Activated naive CD8-positive, alpha-beta T cell (primary cell): ENCODE measurements around the gene SPATA9.

Experiments used
- H3K27ac Mint-ChIP-seq: one replicate; pipeline ENCODE4 v1.8.0; 2021; ENCODE audit warnings: mixed read lengths
- H3K27me3 Mint-ChIP-seq: one replicate; pipeline ENCODE4 v1.8.0; 2021; ENCODE audit warnings: mixed read lengths
- H3K36me3 Mint-ChIP-seq: one replicate; pipeline ENCODE4 v1.8.0; 2021; ENCODE audit warnings: mixed read lengths
- H3K4me1 Mint-ChIP-seq: one replicate; pipeline ENCODE4 v1.8.0; 2021; ENCODE audit warnings: low read depth, mixed read lengths
- H3K4me3 Mint-ChIP-seq: one replicate; pipeline ENCODE4 v1.8.0; 2021; ENCODE audit warnings: mild to moderate bottlenecking, mixed read lengths
- H3K9me3 Mint-ChIP-seq: one replicate; pipeline ENCODE4 v1.8.0; 2021; ENCODE audit warnings: low read depth, mixed read lengths

Gene SPATA9

GRCh38 chr5:95626701-95627100 lies 56.1 kb downstream of the SPATA9 start:
- no peak overlapping the region for H3K4me3 Mint-ChIP-seq
- H3K27me3 Mint-ChIP-seq, result no peaks in the 10 kb centered on the region
- no peaks in the 10 kb centered on the region for H3K9me3 Mint-ChIP-seq
- no peaks in the 10 kb centered on the region for H3K36me3 Mint-ChIP-seq
- H3K4me1 Mint-ChIP-seq, result peaks cover 28% of the 10 kb centered on the region
- no peak overlapping the region for H3K27ac Mint-ChIP-seq

- H3K4me3 Mint-ChIP-seq, result no peak overlapping the region
These were observed 58.4 kb downstream of the SPATA9 start for GRCh38 chr5:95624368-95624767.

GRCh38 chr5:95623706-95624105 lies 59.1 kb downstream of the SPATA9 start:
- no peak overlapping the region for H3K27ac Mint-ChIP-seq
- H3K9me3 Mint-ChIP-seq, result no peaks in the 10 kb centered on the region
- H3K4me1 Mint-ChIP-seq, result peaks cover 35% of the 10 kb centered on the region
- H3K4me3 Mint-ChIP-seq, result no peak overlapping the region
- no peaks in the 10 kb centered on the region for H3K36me3 Mint-ChIP-seq
- no peaks in the 10 kb centered on the region for H3K27me3 Mint-ChIP-seq

More at GRCh38 chr5:95624368-95624767, 58.4 kb downstream of the SPATA9 start:
- no peaks in the 10 kb centered on the region for H3K9me3 Mint-ChIP-seq
- H3K27ac Mint-ChIP-seq, result no peak overlapping the region
- no peaks in the 10 kb centered on the region for H3K36me3 Mint-ChIP-seq
- no peaks in the 10 kb centered on the region for H3K27me3 Mint-ChIP-seq
- H3K4me1 Mint-ChIP-seq, result peaks cover 28% of the 10 kb centered on the region

GRCh38 chr5:95621839-95622629 lies 60.8 kb downstream of the SPATA9 start:
- peaks cover 41% of the 10 kb centered on the region for H3K4me1 Mint-ChIP-seq
- H3K27ac Mint-ChIP-seq, result peak overlapping the region; percentile 92
- H3K4me3 Mint-ChIP-seq, result peak overlapping the region; percentile 84
- H3K27me3 Mint-ChIP-seq, result no peaks in the 10 kb centered on the region
- H3K36me3 Mint-ChIP-seq, result no peaks in the 10 kb centered on the region
- no peaks in the 10 kb centered on the region for H3K9me3 Mint-ChIP-seq

GRCh38 chr5:95620870-95621838 lies 61.6 kb downstream of the SPATA9 start:
- peak overlapping the region; percentile 92 for H3K27ac Mint-ChIP-seq
- H3K9me3 Mint-ChIP-seq, result no peaks in the 10 kb centered on the region
- H3K36me3 Mint-ChIP-seq, result no peaks in the 10 kb centered on the region
- H3K4me3 Mint-ChIP-seq, result peak overlapping the region; percentile 84
- H3K4me1 Mint-ChIP-seq, result peaks cover 41% of the 10 kb centered on the region
- H3K27me3 Mint-ChIP-seq, result no peaks in the 10 kb centered on the region

- peaks cover 43% of the 10 kb centered on the region for H3K4me1 Mint-ChIP-seq
- no peaks in the 10 kb centered on the region for H3K36me3 Mint-ChIP-seq
- peak within 1 kb of the TSS; percentile 87 for H3K27ac Mint-ChIP-seq
- H3K9me3 Mint-ChIP-seq, result no peaks in the 10 kb centered on the region
- H3K27me3 Mint-ChIP-seq, result no peaks in the 10 kb centered on the region
- H3K4me3 Mint-ChIP-seq, result peak within 1 kb of the TSS; percentile 94
These were observed 62.5 kb downstream of the SPATA9 start, which contains the start of gene GPR150 for GRCh38 chr5:95620030-95620869. GPR150 (plus strand) TSS chr5:95620087; CDS start chr5:95620276, 189 bp downstream.

GRCh38 chr5:95619514-95620029 lies 63.2 kb downstream of the SPATA9 start:
- Mint-ChIP-seq H3K36me3 (peaks cover 3% of the 10 kb centered on the region), H3K27me3 (no peaks in the 10 kb centered on the region), H3K27ac (peak overlapping the region; percentile 87), H3K4me1 (peaks cover 48% of the 10 kb centered on the region), H3K9me3 (no peaks in the 10 kb centered on the region), H3K4me3 (peak overlapping the region; percentile 94)

GRCh38 chr5:95619096-95619495 lies 63.7 kb downstream of the SPATA9 start:
- H3K27ac Mint-ChIP-seq, result no peak overlapping the region
- H3K27me3 Mint-ChIP-seq, result no peaks in the 10 kb centered on the region
- H3K36me3 Mint-ChIP-seq, result peaks cover 3% of the 10 kb centered on the region
- H3K4me1 Mint-ChIP-seq, result peaks cover 48% of the 10 kb centered on the region
- H3K4me3 Mint-ChIP-seq, result peak overlapping the region; percentile 94
- no peaks in the 10 kb centered on the region for H3K9me3 Mint-ChIP-seq

- H3K27me3 Mint-ChIP-seq, result no peaks in the 10 kb centered on the region
- peaks cover 11% of the 10 kb centered on the region for H3K36me3 Mint-ChIP-seq
- H3K27ac Mint-ChIP-seq, result no peak overlapping the region
- H3K4me3 Mint-ChIP-seq, result no peak overlapping the region
- peaks cover 6% of the 10 kb centered on the region for H3K9me3 Mint-ChIP-seq
- H3K4me1 Mint-ChIP-seq, result peaks cover 32% of the 10 kb centered on the region
These were observed 65.7 kb downstream of the SPATA9 start for GRCh38 chr5:95617057-95617456.

GRCh38 chr5:95615164-95615467 lies 67.7 kb downstream of the SPATA9 start:
- peaks cover 26% of the 10 kb centered on the region for H3K4me1 Mint-ChIP-seq
- peaks cover 6% of the 10 kb centered on the region for H3K9me3 Mint-ChIP-seq
- H3K27me3 Mint-ChIP-seq, result no peaks in the 10 kb centered on the region
- no peak overlapping the region for H3K27ac Mint-ChIP-seq
- H3K4me3 Mint-ChIP-seq, result no peak overlapping the region
- H3K36me3 Mint-ChIP-seq, result peaks cover 11% of the 10 kb centered on the region

GRCh38 chr5:95613514-95613913 lies 69.3 kb downstream of the SPATA9 start:
- H3K4me1 Mint-ChIP-seq, result peaks cover 11% of the 10 kb centered on the region
- H3K27me3 Mint-ChIP-seq, result no peaks in the 10 kb centered on the region
- H3K36me3 Mint-ChIP-seq, result peaks cover 11% of the 10 kb centered on the region
- peaks cover 6% of the 10 kb centered on the region for H3K9me3 Mint-ChIP-seq
- no peak overlapping the region for H3K4me3 Mint-ChIP-seq
- no peak overlapping the region for H3K27ac Mint-ChIP-seq

- H3K27ac Mint-ChIP-seq, result no peak overlapping the region
- H3K4me1 Mint-ChIP-seq, result peaks cover 6% of the 10 kb centered on the region
These were observed 71.4 kb downstream of the SPATA9 start for GRCh38 chr5:95611396-95611795.

GRCh38 chr5:95610546-95610945 lies 72.2 kb downstream of the SPATA9 start:
- H3K27me3 Mint-ChIP-seq, result no peaks in the 10 kb centered on the region
- H3K27ac Mint-ChIP-seq, result no peak overlapping the region
- peaks cover 6% of the 10 kb centered on the region for H3K9me3 Mint-ChIP-seq
- H3K4me3 Mint-ChIP-seq, result no peak overlapping the region
- H3K36me3 Mint-ChIP-seq, result peaks cover 16% of the 10 kb centered on the region
- peaks cover 6% of the 10 kb centered on the region for H3K4me1 Mint-ChIP-seq

More at GRCh38 chr5:95611396-95611795, 71.4 kb downstream of the SPATA9 start:
- Mint-ChIP-seq H3K9me3 (peaks cover 6% of the 10 kb centered on the region), H3K27me3 (no peaks in the 10 kb centered on the region), H3K4me3 (no peak overlapping the region), H3K36me3 (peaks cover 16% of the 10 kb centered on the region)

GRCh38 chr5:95609711-95610110 lies 73.1 kb downstream of the SPATA9 start:
- Mint-ChIP-seq H3K4me3 (no peak overlapping the region), H3K27me3 (no peaks in the 10 kb centered on the region), H3K36me3 (peaks cover 13% of the 10 kb centered on the region), H3K4me1 (no peaks in the 10 kb centered on the region), H3K9me3 (peaks cover 6% of the 10 kb centered on the region), H3K27ac (no peak overlapping the region)
